ENCODE measurements around the gene NQO2. TPM values are rescaled to one million over a fixed set of nuclear protein-coding genes. Genes with fewer than 3 reads are reported as not detected.

NQO2 gene
- total and polyA plus RNA-seq, 2 of the 13 experiments (the other 11 are each of a cell fraction or from before 2014, with no cell fraction given), result 32.2 to 56.5 TPM

DNA sequence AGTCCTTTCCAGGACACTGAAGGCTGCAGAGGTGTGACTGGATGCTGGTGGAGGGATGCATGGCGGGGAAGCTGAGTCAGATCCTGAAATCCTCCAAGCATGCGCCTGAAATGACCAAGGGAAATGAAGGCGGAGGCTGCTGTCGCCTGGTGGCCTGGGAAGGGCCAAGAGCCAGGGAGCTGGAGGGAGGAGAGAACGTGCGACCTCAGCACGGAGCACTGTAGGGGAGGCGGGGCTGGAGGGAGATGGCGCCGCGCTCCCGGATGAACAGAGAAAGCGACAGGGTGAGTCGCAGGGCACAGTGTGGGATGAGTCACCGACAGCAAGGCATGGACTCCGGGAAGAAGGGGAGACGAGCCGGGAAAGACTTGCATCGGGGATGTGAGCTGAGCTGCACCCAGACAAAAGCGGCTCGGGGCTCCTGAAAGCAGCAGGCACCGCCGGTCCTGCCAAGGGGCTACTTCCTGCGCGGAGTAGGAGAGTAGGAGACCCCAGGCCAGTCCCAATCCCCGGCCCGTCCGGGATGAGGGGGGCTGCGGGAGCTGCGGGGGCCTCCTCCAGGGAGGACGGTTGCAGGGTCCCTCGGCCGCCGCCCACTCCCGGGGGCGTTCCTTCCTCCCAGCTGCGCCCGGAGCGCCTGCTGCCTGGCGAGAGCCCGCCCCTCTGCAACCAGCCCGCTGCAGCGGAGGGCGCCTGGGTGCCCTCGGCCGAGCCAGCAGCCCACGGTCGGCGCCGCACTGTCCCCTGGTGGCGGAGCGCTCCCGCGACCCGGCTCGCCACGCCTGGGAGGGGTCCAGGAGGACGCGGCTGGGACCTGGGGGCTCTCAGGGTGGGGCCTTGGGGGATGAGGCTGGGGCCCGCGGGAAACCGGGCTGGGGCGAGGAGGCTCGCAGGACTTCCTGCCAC, 11.0 kb upstream of the NQO2 start (continued):
- TF ChIP-seq, protein P1, sequence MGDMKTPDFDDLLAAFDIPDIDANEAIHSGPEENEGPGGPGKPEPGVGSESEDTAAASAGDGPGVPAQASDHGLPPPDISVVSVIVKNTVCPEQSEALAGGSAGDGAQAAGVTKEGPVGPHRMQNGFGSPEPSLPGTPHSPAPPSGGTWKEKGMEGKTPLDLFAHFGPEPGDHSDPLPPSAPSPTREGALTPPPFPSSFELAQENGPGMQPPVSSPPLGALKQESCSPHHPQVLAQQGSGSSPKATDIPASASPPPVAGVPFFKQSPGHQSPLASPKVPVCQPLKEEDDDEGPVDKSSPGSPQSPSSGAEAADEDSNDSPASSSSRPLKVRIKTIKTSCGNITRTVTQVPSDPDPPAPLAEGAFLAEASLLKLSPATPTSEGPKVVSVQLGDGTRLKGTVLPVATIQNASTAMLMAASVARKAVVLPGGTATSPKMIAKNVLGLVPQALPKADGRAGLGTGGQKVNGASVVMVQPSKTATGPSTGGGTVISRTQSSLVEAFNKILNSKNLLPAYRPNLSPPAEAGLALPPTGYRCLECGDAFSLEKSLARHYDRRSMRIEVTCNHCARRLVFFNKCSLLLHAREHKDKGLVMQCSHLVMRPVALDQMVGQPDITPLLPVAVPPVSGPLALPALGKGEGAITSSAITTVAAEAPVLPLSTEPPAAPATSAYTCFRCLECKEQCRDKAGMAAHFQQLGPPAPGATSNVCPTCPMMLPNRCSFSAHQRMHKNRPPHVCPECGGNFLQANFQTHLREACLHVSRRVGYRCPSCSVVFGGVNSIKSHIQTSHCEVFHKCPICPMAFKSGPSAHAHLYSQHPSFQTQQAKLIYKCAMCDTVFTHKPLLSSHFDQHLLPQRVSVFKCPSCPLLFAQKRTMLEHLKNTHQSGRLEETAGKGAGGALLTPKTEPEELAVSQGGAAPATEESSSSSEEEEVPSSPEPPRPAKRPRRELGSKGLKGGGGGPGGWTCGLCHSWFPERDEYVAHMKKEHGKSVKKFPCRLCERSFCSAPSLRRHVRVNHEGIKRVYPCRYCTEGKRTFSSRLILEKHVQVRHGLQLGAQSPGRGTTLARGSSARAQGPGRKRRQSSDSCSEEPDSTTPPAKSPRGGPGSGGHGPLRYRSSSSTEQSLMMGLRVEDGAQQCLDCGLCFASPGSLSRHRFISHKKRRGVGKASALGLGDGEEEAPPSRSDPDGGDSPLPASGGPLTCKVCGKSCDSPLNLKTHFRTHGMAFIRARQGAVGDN (CRISPR knock-in tag; IDR thresholded peaks at IDR 0.05), result peak; percentile 97
- TF ChIP-seq THYN1 (CRISPR knock-in tag; IDR thresholded peaks at IDR 0.05; ENCODE audit: borderline replicate concordance, low read depth) (peak; percentile 98; the same call in 1 of the 2 replicates), SOX13 (IDR thresholded peaks at IDR 0.05) (no peak), SOX13 (CRISPR knock-in tag; conservative IDR thresholded peaks at IDR 0.05 in 1 of 2, IDR thresholded peaks at IDR 0.05 in 1 of 2) (peak in 1 of 2 experiments; percentile 29; a peak in 1 of 4 replicates), ZNF484 (CRISPR knock-in tag; IDR thresholded peaks at IDR 0.05; ENCODE audit: borderline replicate concordance, low read depth) (no peak), MED13 (CRISPR knock-in tag; IDR thresholded peaks at IDR 0.05) (peak; percentile 6; the same call in 1 of the 2 replicates), SALL2 (CRISPR knock-in tag; IDR thresholded peaks at IDR 0.05) (peak; percentile 86), SP5 (CRISPR knock-in tag; IDR thresholded peaks at IDR 0.05; ENCODE audit: borderline replicate concordance, low read depth) (peak; percentile 88), ETV6 (CRISPR knock-in tag; conservative IDR thresholded peaks at IDR 0.05) (no peak; the same call in 1 of the 2 replicates), ZBTB21 (CRISPR knock-in tag; IDR thresholded peaks at IDR 0.05) (no peak), RCOR2 (CRISPR knock-in tag; IDR thresholded peaks at IDR 0.05) (peak; percentile 83; the same call in 1 of the 2 replicates), HOXA7 (CRISPR knock-in tag; IDR thresholded peaks at IDR 0.05) (no peak), SRSF1 (optimal IDR thresholded peaks at IDR 0.05; ENCODE audit: low read depth, low read length) (peak; percentile 92), NR2C2 (CRISPR knock-in tag; IDR thresholded peaks at IDR 0.05; ENCODE audit: borderline replicate concordance) (no peak), ZNF782 (CRISPR knock-in tag; IDR thresholded peaks at IDR 0.05; ENCODE audit: borderline replicate concordance) (peak; percentile 77; the same call in 1 of the 2 replicates)
- TF ChIP-seq, protein P2, sequence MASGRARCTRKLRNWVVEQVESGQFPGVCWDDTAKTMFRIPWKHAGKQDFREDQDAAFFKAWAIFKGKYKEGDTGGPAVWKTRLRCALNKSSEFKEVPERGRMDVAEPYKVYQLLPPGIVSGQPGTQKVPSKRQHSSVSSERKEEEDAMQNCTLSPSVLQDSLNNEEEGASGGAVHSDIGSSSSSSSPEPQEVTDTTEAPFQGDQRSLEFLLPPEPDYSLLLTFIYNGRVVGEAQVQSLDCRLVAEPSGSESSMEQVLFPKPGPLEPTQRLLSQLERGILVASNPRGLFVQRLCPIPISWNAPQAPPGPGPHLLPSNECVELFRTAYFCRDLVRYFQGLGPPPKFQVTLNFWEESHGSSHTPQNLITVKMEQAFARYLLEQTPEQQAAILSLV (CRISPR knock-in tag; IDR thresholded peaks at IDR 0.05; ENCODE audit: borderline replicate concordance), result peak; percentile 97
- TF ChIP-seq, protein P3, sequence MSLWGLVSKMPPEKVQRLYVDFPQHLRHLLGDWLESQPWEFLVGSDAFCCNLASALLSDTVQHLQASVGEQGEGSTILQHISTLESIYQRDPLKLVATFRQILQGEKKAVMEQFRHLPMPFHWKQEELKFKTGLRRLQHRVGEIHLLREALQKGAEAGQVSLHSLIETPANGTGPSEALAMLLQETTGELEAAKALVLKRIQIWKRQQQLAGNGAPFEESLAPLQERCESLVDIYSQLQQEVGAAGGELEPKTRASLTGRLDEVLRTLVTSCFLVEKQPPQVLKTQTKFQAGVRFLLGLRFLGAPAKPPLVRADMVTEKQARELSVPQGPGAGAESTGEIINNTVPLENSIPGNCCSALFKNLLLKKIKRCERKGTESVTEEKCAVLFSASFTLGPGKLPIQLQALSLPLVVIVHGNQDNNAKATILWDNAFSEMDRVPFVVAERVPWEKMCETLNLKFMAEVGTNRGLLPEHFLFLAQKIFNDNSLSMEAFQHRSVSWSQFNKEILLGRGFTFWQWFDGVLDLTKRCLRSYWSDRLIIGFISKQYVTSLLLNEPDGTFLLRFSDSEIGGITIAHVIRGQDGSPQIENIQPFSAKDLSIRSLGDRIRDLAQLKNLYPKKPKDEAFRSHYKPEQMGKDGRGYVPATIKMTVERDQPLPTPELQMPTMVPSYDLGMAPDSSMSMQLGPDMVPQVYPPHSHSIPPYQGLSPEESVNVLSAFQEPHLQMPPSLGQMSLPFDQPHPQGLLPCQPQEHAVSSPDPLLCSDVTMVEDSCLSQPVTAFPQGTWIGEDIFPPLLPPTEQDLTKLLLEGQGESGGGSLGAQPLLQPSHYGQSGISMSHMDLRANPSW (CRISPR knock-in tag; IDR thresholded peaks at IDR 0.05; ENCODE audit: borderline replicate concordance), result peak; percentile 37; the same call in 1 of the 2 replicates
- TF ChIP-seq, protein P4, sequence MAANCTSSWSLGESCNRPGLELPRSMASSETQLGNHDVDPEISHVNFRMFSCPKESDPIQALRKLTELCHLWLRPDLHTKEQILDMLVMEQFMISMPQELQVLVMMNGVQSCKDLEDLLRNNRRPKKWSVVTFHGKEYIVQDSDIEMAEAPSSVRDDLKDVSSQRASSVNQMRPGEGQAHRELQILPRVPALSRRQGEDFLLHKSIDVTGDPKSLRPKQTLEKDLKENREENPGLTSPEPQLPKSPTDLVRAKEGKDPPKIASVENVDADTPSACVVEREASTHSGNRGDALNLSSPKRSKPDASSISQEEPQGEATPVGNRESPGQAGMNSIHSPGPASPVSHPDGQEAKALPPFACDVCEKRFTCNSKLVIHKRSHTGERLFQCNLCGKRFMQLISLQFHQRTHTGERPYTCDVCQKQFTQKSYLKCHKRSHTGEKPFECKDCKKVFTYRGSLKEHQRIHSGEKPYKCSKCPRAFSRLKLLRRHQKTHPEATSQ (CRISPR knock-in tag; IDR thresholded peaks at IDR 0.05; ENCODE audit: borderline replicate concordance), result peak; percentile 88; the same call in 1 of the 2 replicates
